Measurements from ENCODE around the gene OCRL.

OCRL gene

GRCh38 chrX:129540068-129540653 is at the start of gene OCRL:
Gene OCRL (plus strand): TSS chrX:129540259. CDS start chrX:129540440, 181 bp downstream.
- DNase-seq: peak in 53 of 56 donors; percentile 0 to 66 (median 21)

GRCh38 chrX:129490330-129490729 is 49.7 kb upstream of the OCRL start:
- no peak for DNase-seq

GRCh38 chrX:129493643-129494042 is 46.4 kb upstream of the OCRL start:
- DNase-seq: no peak

GRCh38 chrX:129494887-129495286 is 45.2 kb upstream of the OCRL start:
- DNase-seq: no peak

- DNase-seq: no peak
These were observed 44.2 kb upstream of the OCRL start for GRCh38 chrX:129495900-129496299.

GRCh38 chrX:129496625-129497024 is 43.4 kb upstream of the OCRL start:
- no peak for DNase-seq

- DNase-seq: no peak
These were observed 42.8 kb upstream of the OCRL start for GRCh38 chrX:129497146-129497843.

GRCh38 chrX:129510331-129510730 is 29.7 kb upstream of the OCRL start:
- no peak for DNase-seq

GRCh38 chrX:129511689-129512088 is 28.4 kb upstream of the OCRL start:
- DNase-seq: no peak

GRCh38 chrX:129512409-129512808 is 27.6 kb upstream of the OCRL start:
- DNase-seq: no peak

- DNase-seq: no peak
These were observed 23.7 kb upstream of the OCRL start for GRCh38 chrX:129516402-129516801.

GRCh38 chrX:129520151-129520550 is 19.9 kb upstream of the OCRL start:
- no peak for DNase-seq

GRCh38 chrX:129522184-129523078 is 17.6 kb upstream of the OCRL start:
- DNase-seq: peak in 48 of 56 donors; percentile 1 to 61 (median 24)

- DNase-seq: peak in 43 of 56 donors; percentile 0 to 55 (median 18)
These were observed 16.8 kb upstream of the OCRL start, which contains the start of gene SMARCA1 for GRCh38 chrX:129523079-129523911. Gene SMARCA1 (minus strand): TSS chrX:129523490. CDS start chrX:129523370, 120 bp downstream.

GRCh38 chrX:129524250-129524850 is 15.7 kb upstream of the OCRL start:
- no peak for DNase-seq

GRCh38 chrX:129525162-129525561 is 14.9 kb upstream of the OCRL start:
- no peak for DNase-seq

- DNase-seq: no peak
These were observed 14.2 kb upstream of the OCRL start for GRCh38 chrX:129525896-129526295.

- peak in 1 of 56 donors; percentile 8 for DNase-seq
These were observed 10.3 kb upstream of the OCRL start for GRCh38 chrX:129529685-129530281.

GRCh38 chrX:129530410-129530809 is 9.6 kb upstream of the OCRL start:
- no peak for DNase-seq

- DNase-seq: no peak
These were observed 8.9 kb upstream of the OCRL start for GRCh38 chrX:129531132-129531531.

Data from amygdala (tissue), 56 donors.